Gastroesophageal sphincter (tissue), 4 donors: Measurements from ENCODE around the gene PEAK1. TPM values are rescaled to one million over a fixed set of nuclear protein-coding genes. Genes with fewer than 3 reads are reported as not detected.
"Not testable (repeated sequence)": the region's sequence is repeated elsewhere in the genome, so short reads cannot be mapped to it uniquely, and the experiment has no call there.

Experiments used
- ATAC-seq: fragments of 150-250 bp; one replicate; pipeline ENCODE4 v1.9.1; 2016; ENCODE audit warnings: mild to moderate bottlenecking, moderate library complexity
- H3K27ac ChIP-seq, 4 donors: fragments of 200-600 bp; sonication (generic) in 3 of 4; 1 replicate in 3 of 4; 2 replicates in 1 of 4; pipeline ENCODE4 v1.5.1; 2016 to 2019
- H3K27me3 ChIP-seq: fragments of 200-600 bp; sonication (generic); one replicate; pipeline ENCODE4 v1.5.1; 2019
- H3K36me3 ChIP-seq, 2 donors: fragments of 200-600 bp; sonication (generic); one replicate each; pipeline ENCODE4 v1.5.1; 2019; ENCODE audit warnings: control low read depth in 1 of 2
- H3K4me1 ChIP-seq, 3 donors: fragments of 200-600 bp; sonication (generic); 1 replicate in 2 of 3; 2 replicates in 1 of 3; pipeline ENCODE4 v1.5.1; 2016 to 2019; ENCODE audit warnings: control low read depth in 2 of 3
- H3K4me3 ChIP-seq, 2 donors: fragments of 200-600 bp; sonication (generic); one replicate each; pipeline ENCODE4 v1.5.1; 2019; ENCODE audit warnings: mild to moderate bottlenecking in 1 of 2, moderate library complexity in 1 of 2
- H3K9me3 ChIP-seq, 3 donors: fragments of 200-600 bp; sonication (generic); one replicate each; pipeline ENCODE4 v1.5.1; 2017 to 2019; ENCODE audit warnings: control low read depth in 2 of 3
- CTCF ChIP-seq, 4 experiments: fragments of 200-600 bp in 2 of 4; fragments of 450-650 bp in 2 of 4; sonication (generic) in 1 of 4; IDR thresholded peaks; one replicate each; pipeline ENCODE4 v1.5.1; 2017 to 2019; ENCODE audit warnings: antibody characterized with exemption in 4 of 4, mild to moderate bottlenecking in 2 of 4, moderate library complexity in 2 of 4
- EP300 ChIP-seq: sonication (generic); formaldehyde crosslinking; IDR thresholded peaks from one replicate; pipeline ENCODE4 v1.6.1; 2017; ENCODE audit warnings: antibody characterized with exemption, mild to moderate bottlenecking
- POLR2A ChIP-seq, 2 donors: fragments of 450-650 bp; IDR thresholded peaks; one replicate each; pipeline ENCODE4 v1.6.1; 2017; ENCODE audit warnings: antibody characterized with exemption in 2 of 2, mild to moderate bottlenecking in 2 of 2, moderate library complexity in 1 of 2
- POLR2AphosphoS5 ChIP-seq: sonication (generic); formaldehyde crosslinking; IDR thresholded peaks from one replicate; pipeline ENCODE4 v1.6.1; 2017; ENCODE audit warnings: antibody characterized with exemption
- WGBS, 2 donors: methylation state at CpG; one replicate each; pipeline ENCODE4 v1.1.5; 2018; ENCODE audit warnings: low coverage in 1 of 2; 5-methylcytosine and 5-hydroxymethylcytosine counted together
- total RNA-seq, 4 donors: library from RNA; depleted of rRNA; stranded (reverse); fragments of >200 nt; gene quantifications; one replicate each; pipeline ENCODE4 v1.1.0, GENCODE V29; 2016

PEAK1 gene
- total RNA-seq, 4 donors from 2014 or later, result 59.5 to 170 (median 91.6) TPM

- Histone ChIP-seq H3K36me3 (no peaks in the 10 kb centered on the region), H3K27ac (no peak overlapping the region), H3K4me1 (peaks cover 0 to 16% (median 0%) of the 10 kb centered on the region in 3 donors), H3K9me3 (no peaks in the 10 kb centered on the region), H3K4me3 (no peak overlapping the region), H3K27me3 (no peaks in the 10 kb centered on the region)
- 89 to 91% methylated on average over 4 of the region's 4 CpGs for WGBS, 2 donors
- no peak for TF ChIP-seq POLR2AphosphoS5
- no peak for ATAC-seq
Measured at GRCh38 chr15:77192451-77192850, 227.5 kb downstream of the PEAK1 start.

GRCh38 chr15:77191230-77191834 lies 228.6 kb downstream of the PEAK1 start:
- TF ChIP-seq POLR2A (IDR thresholded peaks at IDR 0.05) (no peak), EP300 (no peak), CTCF (IDR thresholded peaks at IDR 0.05) (no peak), POLR2AphosphoS5 (no peak)
- WGBS, 2 donors, result 75 to 87% methylated on average over 2 of the region's 2 CpGs
- no peak overlapping the region for H3K4me3 ChIP-seq

GRCh38 chr15:77187751-77188464 lies 232.0 kb downstream of the PEAK1 start:
- H3K4me3 ChIP-seq, result no peak overlapping the region
- peak overlapping the region; percentile 53 to 68 (median 64) for H3K27ac ChIP-seq
- peaks cover 3 to 29% (median 4%) of the 10 kb centered on the region in 3 donors for H3K4me1 ChIP-seq
- no peaks in the 10 kb centered on the region for H3K27me3 ChIP-seq
- no peak for TF ChIP-seq CTCF (IDR thresholded peaks at IDR 0.05)
- TF ChIP-seq POLR2AphosphoS5, result peak; percentile 23
- no peak for TF ChIP-seq EP300
- no peak for TF ChIP-seq POLR2A (IDR thresholded peaks at IDR 0.05)
- ATAC-seq, result peak; percentile 86
- WGBS, 2 donors, result 61 to 65% methylated on average over 3 to 4 of the region's 4 CpGs
- no peaks in the 10 kb centered on the region for H3K36me3 ChIP-seq
- no peaks in the 10 kb centered on the region for H3K9me3 ChIP-seq

More at GRCh38 chr15:77191230-77191834, 228.6 kb downstream of the PEAK1 start:
- Histone ChIP-seq H3K4me1 (peaks cover 3 to 27% (median 4%) of the 10 kb centered on the region in 3 donors), H3K9me3 (no peaks in the 10 kb centered on the region), H3K36me3 (no peaks in the 10 kb centered on the region), H3K27ac (no peak overlapping the region), H3K27me3 (no peaks in the 10 kb centered on the region)
- ATAC-seq, result no peak

- Histone ChIP-seq H3K36me3 (peaks cover 0 to under 1% of the 10 kb centered on the region in 2 donors), H3K4me3 (no peak overlapping the region), H3K27ac (peak overlapping the region in 3 of 4 donors; percentile 61 to 68 (median 67)), H3K4me1 (peaks cover 3 to 29% (median 4%) of the 10 kb centered on the region in 3 donors), H3K9me3 (no peaks in the 10 kb centered on the region), H3K27me3 (no peaks in the 10 kb centered on the region)
- peak; percentile 6 to 47 (median 28) for TF ChIP-seq CTCF (IDR thresholded peaks at IDR 0.05)
- TF ChIP-seq POLR2A (IDR thresholded peaks at IDR 0.05), result no peak
- ATAC-seq, result no peak
- WGBS, 2 donors, result 48 to 52% methylated on average over 3 of the region's 3 CpGs
Measured at GRCh38 chr15:77186594-77187011, 233.3 kb downstream of the PEAK1 start.

- Histone ChIP-seq H3K9me3 (no peaks in the 10 kb centered on the region), H3K4me1 (peaks cover 3 to 29% (median 4%) of the 10 kb centered on the region in 3 donors), H3K27ac (no peak overlapping the region), H3K36me3 (peaks cover 0 to 14% of the 10 kb centered on the region in 2 donors), H3K4me3 (no peak overlapping the region), H3K27me3 (no peaks in the 10 kb centered on the region)
- WGBS, 2 donors, result 80 to 86% methylated on average over 1 to 2 of the region's 2 CpGs
- no peak for ATAC-seq
- TF ChIP-seq POLR2AphosphoS5 (no peak), EP300 (no peak), CTCF (IDR thresholded peaks at IDR 0.05) (no peak), POLR2A (IDR thresholded peaks at IDR 0.05) (no peak)
Measured at GRCh38 chr15:77185242-77185785, 234.6 kb downstream of the PEAK1 start.

GRCh38 chr15:77184352-77184751 lies 235.6 kb downstream of the PEAK1 start:
- H3K27ac ChIP-seq, H3K9me3 ChIP-seq, H3K4me3 ChIP-seq, ATAC-seq, H3K27me3 ChIP-seq: not testable (repeated sequence)
- 89 to 95% methylated on average over 3 to 4 of the region's 4 CpGs for WGBS, 2 donors
- Histone ChIP-seq H3K36me3 (peaks cover 0 to 20% of the 10 kb centered on the region in 2 donors), H3K4me1 (peaks cover 3 to 29% (median 4%) of the 10 kb centered on the region in 3 donors)
